ENCODE measurements around the gene PTH2.
A peak's percentile ranks its signal among the peaks of the same experiment; 100 is the strongest.

PTH2 gene

DNA sequence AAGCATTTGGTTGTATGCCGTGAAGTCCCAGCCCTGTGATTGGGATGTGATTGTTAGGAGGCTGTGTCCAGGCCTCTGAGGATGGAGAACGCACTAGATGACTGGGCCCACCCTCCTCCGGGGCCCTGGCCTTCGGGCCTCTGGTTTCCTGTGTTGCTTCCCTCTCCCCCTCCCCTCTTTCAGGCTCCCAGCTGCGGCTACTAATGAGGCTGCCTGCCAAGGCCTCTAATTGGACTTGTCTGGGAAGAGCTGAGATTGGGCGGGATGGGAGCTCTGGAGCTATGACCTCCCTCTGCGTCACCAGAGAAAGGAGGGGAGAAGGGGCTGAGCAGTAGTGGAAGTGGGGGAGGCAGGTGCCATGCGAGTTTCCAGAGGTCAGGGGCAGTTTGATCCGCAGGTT, 9.9 kb downstream of the PTH2 start:
- H3K4me3 ChIP-seq (ENCODE audit: insufficient read depth, low read depth, low read length, poor library complexity, severe bottlenecking): no peak overlapping the region

DNA sequence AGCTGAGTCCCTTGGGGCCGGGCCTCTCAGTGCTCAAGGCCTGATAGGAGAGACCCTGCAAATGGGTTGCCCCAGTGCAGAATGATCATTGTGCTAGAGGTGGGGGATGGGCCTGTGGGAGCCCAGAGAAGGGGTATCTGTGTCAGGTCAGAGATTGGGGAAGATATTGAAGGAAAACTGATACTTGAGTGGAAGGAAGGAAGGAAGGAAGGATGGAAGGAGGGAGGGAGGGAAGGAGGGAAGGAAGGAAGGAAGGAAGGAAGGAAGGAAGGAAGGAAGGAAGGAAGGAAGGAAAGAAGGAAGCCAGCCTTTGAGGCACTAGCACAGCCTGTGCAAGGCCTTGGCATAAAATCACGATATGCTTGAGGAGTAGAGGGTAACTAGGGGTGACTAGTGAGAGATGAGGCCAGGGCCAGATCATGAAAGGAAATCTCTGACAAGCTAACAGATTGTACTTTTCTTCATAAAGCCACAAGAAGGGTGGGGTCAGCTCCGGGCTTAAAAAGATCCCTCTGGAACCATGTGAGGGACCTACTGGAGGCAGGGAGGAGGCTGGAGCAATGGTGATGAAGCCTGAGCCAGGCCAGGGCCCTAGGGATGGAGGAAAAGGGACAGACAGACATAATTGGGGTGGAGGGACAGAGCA, 11.4 kb downstream of the PTH2 start:
- Histone ChIP-seq H3K4me1 (ENCODE audit: control insufficient read depth, insufficient read depth, low read length, poor library complexity, severe bottlenecking) (peaks cover 47% of the 10 kb centered on the region), H3K27ac (ENCODE audit: insufficient read depth, low read length, poor library complexity, severe bottlenecking) (no peak overlapping the region), H3K9me3 (ENCODE audit: control insufficient read depth, low read length) (no peaks in the 10 kb centered on the region), H3K4me3 (ENCODE audit: insufficient read depth, low read depth, low read length, poor library complexity, severe bottlenecking) (no peak overlapping the region), H3K36me3 (ENCODE audit: control insufficient read depth, insufficient read depth, low read length) (no peaks in the 10 kb centered on the region), H3K27me3 (replicated peaks; ENCODE audit: control insufficient read depth, insufficient read depth, low read length, poor library complexity, severe bottlenecking) (no peaks in the 10 kb centered on the region)
- no peak for DNase-seq

More for the DNA sequence above, 9.9 kb downstream of the PTH2 start:
- Histone ChIP-seq H3K27ac (ENCODE audit: insufficient read depth, low read length, poor library complexity, severe bottlenecking) (no peak overlapping the region), H3K27me3 (replicated peaks; ENCODE audit: control insufficient read depth, insufficient read depth, low read length, poor library complexity, severe bottlenecking) (no peaks in the 10 kb centered on the region), H3K36me3 (ENCODE audit: control insufficient read depth, insufficient read depth, low read length) (no peaks in the 10 kb centered on the region), H3K9me3 (ENCODE audit: control insufficient read depth, low read length) (no peaks in the 10 kb centered on the region), H3K4me1 (ENCODE audit: control insufficient read depth, insufficient read depth, low read length, poor library complexity, severe bottlenecking) (peaks cover 32% of the 10 kb centered on the region)
- no peak for DNase-seq

DNA sequence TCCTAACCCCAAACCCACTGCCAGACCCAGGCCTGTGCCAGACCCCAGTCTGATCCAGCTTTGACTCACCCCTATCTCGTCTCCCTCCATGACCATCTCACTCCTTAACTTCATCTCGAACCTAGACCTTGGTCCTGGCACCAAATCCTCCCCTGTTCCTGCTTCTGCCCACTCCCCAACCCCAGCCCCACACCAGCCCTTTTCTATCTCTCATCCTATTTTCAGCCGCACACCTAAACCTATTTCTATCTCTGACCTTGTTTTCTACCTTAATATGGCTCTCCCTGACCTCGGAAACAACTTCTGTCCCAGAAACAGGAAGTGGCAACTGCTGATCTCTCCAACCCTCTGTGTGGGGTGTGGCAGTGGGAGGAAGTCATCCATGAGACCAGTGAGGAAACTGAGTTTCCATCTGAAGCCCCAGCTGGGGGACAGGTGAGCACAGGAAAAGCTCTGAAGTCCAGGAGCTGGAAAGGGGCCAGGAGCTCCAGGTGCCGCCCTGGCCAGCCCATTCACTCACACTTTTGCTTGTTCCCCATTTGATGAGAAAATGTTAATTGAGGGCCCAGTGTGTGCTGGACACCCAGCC, 13.7 kb downstream of the PTH2 start:
- Histone ChIP-seq H3K4me1 (ENCODE audit: control insufficient read depth, insufficient read depth, low read length, poor library complexity, severe bottlenecking) (peaks cover 48% of the 10 kb centered on the region), H3K9me3 (ENCODE audit: control insufficient read depth, low read length) (no peaks in the 10 kb centered on the region), H3K27ac (ENCODE audit: insufficient read depth, low read length, poor library complexity, severe bottlenecking) (peak overlapping the region; percentile 57), H3K36me3 (ENCODE audit: control insufficient read depth, insufficient read depth, low read length) (no peaks in the 10 kb centered on the region), H3K4me3 (ENCODE audit: insufficient read depth, low read depth, low read length, poor library complexity, severe bottlenecking) (peak overlapping the region; percentile 13), H3K27me3 (replicated peaks; ENCODE audit: control insufficient read depth, insufficient read depth, low read length, poor library complexity, severe bottlenecking) (no peaks in the 10 kb centered on the region)
- no peak for DNase-seq

DNA sequence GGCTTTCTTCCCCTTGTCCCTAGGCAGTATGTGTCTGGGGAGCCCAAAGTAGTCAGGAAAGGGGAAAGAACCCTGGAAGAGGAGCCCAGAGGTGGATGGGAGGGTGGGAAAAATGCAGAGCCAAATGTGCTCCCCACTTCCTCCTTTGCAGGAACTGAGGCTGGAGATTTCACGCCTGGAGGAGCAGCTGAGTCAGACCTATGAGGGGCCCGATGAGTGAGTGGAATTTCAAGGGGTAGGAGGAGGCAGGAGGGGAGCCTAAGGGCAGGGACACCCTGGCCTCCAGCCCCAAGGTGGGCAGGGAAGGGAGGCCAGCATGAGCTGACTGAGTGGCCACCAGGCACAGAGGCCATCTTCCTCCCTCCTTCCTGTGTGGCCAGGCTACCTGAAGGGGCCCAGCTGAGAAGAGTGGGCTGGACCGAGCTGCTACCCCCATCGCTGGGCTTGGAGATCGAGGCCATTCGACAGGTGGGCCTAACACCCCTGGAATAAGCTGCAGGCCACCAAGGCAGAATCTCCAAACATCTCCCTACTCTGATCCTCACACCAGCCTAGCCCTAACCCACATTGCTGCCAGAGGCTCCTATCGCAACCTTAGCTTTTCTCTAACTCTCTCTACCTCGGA, 14.3 kb downstream of the PTH2 start:
- Histone ChIP-seq H3K4me1 (ENCODE audit: control insufficient read depth, insufficient read depth, low read length, poor library complexity, severe bottlenecking) (peaks cover 48% of the 10 kb centered on the region), H3K36me3 (ENCODE audit: control insufficient read depth, insufficient read depth, low read length) (no peaks in the 10 kb centered on the region), H3K4me3 (ENCODE audit: insufficient read depth, low read depth, low read length, poor library complexity, severe bottlenecking) (peak overlapping the region; percentile 13), H3K27me3 (replicated peaks; ENCODE audit: control insufficient read depth, insufficient read depth, low read length, poor library complexity, severe bottlenecking) (no peaks in the 10 kb centered on the region), H3K27ac (ENCODE audit: insufficient read depth, low read length, poor library complexity, severe bottlenecking) (peak overlapping the region; percentile 57), H3K9me3 (ENCODE audit: control insufficient read depth, low read length) (no peaks in the 10 kb centered on the region)
- DNase-seq: no peak

DNA sequence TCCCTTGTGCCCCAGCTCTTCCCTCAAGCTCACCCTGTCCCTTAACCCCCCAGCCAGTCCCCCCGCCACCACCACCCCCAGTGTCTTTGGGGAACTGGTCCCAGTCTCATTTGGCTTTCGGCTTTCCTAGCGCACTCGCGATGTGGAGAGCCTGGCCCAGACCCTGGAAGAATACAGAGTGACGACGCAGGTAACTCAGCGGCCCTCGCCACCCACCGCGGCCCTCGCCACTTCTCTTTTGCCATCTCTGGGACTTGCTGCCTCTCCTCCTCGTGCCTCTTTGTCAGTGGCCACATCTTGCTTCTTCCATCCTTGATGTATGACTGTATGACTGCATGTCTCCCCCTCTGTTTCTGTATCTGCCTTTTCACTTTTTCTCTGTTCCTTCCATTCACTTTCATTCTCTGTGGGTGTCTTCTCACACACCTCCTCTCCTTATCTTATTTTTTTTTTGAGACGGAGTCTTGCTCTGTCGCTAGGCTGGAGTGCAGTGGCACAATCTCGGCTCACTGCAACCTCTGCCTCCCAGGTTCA, 15.7 kb downstream of the PTH2 start:
- DNase-seq: no peak
- H3K36me3 ChIP-seq (ENCODE audit: control insufficient read depth, insufficient read depth, low read length): no peaks in the 10 kb centered on the region
- no peaks in the 10 kb centered on the region for H3K9me3 ChIP-seq (ENCODE audit: control insufficient read depth, low read length)
- no peaks in the 10 kb centered on the region for H3K27me3 ChIP-seq (replicated peaks; ENCODE audit: control insufficient read depth, insufficient read depth, low read length, poor library complexity, severe bottlenecking)
- H3K27ac ChIP-seq (ENCODE audit: insufficient read depth, low read length, poor library complexity, severe bottlenecking): no peak overlapping the region
- H3K4me1 ChIP-seq (ENCODE audit: control insufficient read depth, insufficient read depth, low read length, poor library complexity, severe bottlenecking): peaks cover 48% of the 10 kb centered on the region
- H3K4me3 ChIP-seq (ENCODE audit: insufficient read depth, low read depth, low read length, poor library complexity, severe bottlenecking): no peak overlapping the region

DNA sequence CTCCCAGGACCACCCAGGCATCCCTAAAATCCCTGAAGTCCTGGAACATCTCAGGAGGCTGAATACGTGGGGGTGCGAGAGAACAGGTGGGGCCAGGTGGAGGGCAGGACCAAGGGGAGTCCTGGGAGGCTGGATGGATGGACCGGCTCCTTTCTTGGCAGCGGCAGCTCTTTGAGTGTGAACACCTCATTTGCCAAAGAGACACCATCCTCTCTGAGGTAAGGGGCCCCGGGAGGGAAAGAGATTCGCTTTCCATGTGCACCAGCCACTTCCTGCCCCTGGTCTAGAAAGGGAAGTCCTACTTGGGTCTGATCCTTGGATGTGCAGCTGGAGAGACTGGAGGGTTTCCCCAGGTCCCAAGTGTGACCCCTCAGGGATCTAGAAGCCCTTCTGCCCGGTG, 16.2 kb downstream of the PTH2 start:
- H3K27me3 ChIP-seq (replicated peaks; ENCODE audit: control insufficient read depth, insufficient read depth, low read length, poor library complexity, severe bottlenecking): no peaks in the 10 kb centered on the region
- H3K4me3 ChIP-seq (ENCODE audit: insufficient read depth, low read depth, low read length, poor library complexity, severe bottlenecking): no peak overlapping the region
- H3K27ac ChIP-seq (ENCODE audit: insufficient read depth, low read length, poor library complexity, severe bottlenecking): no peak overlapping the region
- no peaks in the 10 kb centered on the region for H3K36me3 ChIP-seq (ENCODE audit: control insufficient read depth, insufficient read depth, low read length)
- H3K9me3 ChIP-seq (ENCODE audit: control insufficient read depth, low read length): no peaks in the 10 kb centered on the region
- DNase-seq: no peak
- H3K4me1 ChIP-seq (ENCODE audit: control insufficient read depth, insufficient read depth, low read length, poor library complexity, severe bottlenecking): peaks cover 45% of the 10 kb centered on the region

DNA sequence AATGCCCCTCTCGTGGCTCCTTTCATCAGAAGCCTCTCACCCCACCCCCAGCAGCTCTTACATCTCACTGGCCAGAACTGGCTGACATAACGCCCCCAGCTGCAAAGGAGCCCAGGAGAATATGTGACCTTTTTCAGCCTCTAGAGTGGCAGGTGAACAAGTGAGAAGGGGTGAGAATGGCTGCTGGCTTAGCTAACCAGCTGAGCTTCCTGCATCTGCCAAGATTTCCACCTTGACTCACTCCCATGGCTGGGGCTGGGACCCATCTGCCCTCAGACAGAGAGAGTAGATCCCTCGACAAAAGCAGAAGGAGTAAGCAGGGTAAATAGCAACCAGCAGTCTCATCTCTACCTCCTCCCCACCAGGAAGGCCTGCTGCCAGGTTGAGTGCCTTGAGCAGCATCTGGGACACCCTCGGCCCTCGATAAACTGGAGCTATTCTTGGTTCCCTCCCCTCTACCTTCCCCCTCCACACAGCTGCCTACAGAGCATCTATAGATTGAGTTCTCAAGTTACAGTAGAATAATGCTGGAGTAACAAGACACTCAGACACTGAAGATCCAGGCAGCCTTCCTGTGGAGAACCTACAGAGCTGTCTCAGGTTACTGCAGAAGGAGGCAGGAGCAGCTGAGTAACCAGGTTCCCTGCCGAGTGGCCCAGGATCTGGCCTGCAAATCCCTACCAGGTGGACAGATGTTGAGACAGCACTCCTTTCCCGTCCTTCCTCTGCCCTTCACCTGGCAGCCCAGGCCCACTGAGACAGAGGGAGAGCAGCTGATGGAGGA, 19.6 kb downstream of the PTH2 start:
- H3K27me3 ChIP-seq (replicated peaks; ENCODE audit: control insufficient read depth, insufficient read depth, low read length, poor library complexity, severe bottlenecking): no peaks in the 10 kb centered on the region
- H3K9me3 ChIP-seq (ENCODE audit: control insufficient read depth, low read length): no peaks in the 10 kb centered on the region
- no peak for DNase-seq
- H3K36me3 ChIP-seq (ENCODE audit: control insufficient read depth, insufficient read depth, low read length): no peaks in the 10 kb centered on the region
- no peak overlapping the region for H3K4me3 ChIP-seq (ENCODE audit: insufficient read depth, low read depth, low read length, poor library complexity, severe bottlenecking)
- peaks cover 18% of the 10 kb centered on the region for H3K4me1 ChIP-seq (ENCODE audit: control insufficient read depth, insufficient read depth, low read length, poor library complexity, severe bottlenecking)
- H3K27ac ChIP-seq (ENCODE audit: insufficient read depth, low read length, poor library complexity, severe bottlenecking): no peak overlapping the region

DNA sequence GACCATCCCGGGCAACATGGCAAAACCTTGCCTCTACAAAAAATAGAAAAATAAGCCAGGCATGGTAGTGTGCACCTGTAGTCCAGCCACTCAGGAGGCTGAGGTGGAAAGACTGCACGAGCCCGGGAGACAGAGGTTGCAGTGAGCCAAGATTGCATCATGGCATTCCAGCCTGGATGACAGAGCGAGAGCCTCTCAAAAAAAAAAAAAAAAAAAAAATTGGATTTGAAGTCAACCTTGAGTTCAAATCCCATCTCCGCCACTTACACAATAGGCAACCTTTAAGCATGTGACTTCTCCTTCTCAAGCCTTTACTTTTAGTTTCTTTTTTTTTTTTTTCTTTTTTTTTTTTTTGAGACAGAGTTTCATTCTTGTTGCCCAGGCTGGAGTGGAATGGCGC, 23.2 kb downstream of the PTH2 start:
- H3K27me3 ChIP-seq (replicated peaks; ENCODE audit: control insufficient read depth, insufficient read depth, low read length, poor library complexity, severe bottlenecking): no peaks in the 10 kb centered on the region
- no peaks in the 10 kb centered on the region for H3K9me3 ChIP-seq (ENCODE audit: control insufficient read depth, low read length)
- no peak for DNase-seq

DNA sequence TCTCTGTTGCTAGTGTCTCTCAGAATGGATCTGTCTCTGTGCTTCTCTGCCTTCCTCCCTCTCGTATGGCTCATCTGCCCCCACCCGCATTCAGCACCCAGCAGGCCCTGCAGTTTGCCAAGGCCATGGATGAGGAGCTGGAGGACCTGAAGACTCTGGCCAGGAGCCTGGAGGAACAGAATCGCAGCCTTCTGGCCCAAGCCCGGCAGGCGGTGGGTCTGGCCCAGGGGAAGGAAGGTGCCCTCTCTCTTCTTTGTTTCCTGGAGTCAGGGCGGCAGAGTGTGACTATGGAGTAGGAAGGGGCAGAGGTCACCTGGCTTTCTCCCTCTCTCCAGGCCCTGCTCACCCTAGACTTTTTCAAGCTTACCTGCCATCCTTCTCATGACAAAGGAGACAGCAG, 24.3 kb downstream of the PTH2 start:
- Histone ChIP-seq H3K27ac (ENCODE audit: insufficient read depth, low read length, poor library complexity, severe bottlenecking) (no peak overlapping the region), H3K4me3 (ENCODE audit: insufficient read depth, low read depth, low read length, poor library complexity, severe bottlenecking) (no peak overlapping the region), H3K36me3 (ENCODE audit: control insufficient read depth, insufficient read depth, low read length) (no peaks in the 10 kb centered on the region), H3K9me3 (ENCODE audit: control insufficient read depth, low read length) (no peaks in the 10 kb centered on the region), H3K27me3 (replicated peaks; ENCODE audit: control insufficient read depth, insufficient read depth, low read length, poor library complexity, severe bottlenecking) (no peaks in the 10 kb centered on the region), H3K4me1 (ENCODE audit: control insufficient read depth, insufficient read depth, low read length, poor library complexity, severe bottlenecking) (peaks cover 9% of the 10 kb centered on the region)
- no peak for DNase-seq

More for the DNA sequence above, 23.2 kb downstream of the PTH2 start:
- Histone ChIP-seq H3K4me1 (ENCODE audit: control insufficient read depth, insufficient read depth, low read length, poor library complexity, severe bottlenecking) (peaks cover 9% of the 10 kb centered on the region), H3K36me3 (ENCODE audit: control insufficient read depth, insufficient read depth, low read length) (no peaks in the 10 kb centered on the region), H3K4me3 (ENCODE audit: insufficient read depth, low read depth, low read length, poor library complexity, severe bottlenecking) (no peak overlapping the region), H3K27ac (ENCODE audit: insufficient read depth, low read length, poor library complexity, severe bottlenecking) (no peak overlapping the region)
